GM23338 (cell line): ENCODE data around the gene EXTL1. TPM values are rescaled to one million over a fixed set of nuclear protein-coding genes. Genes with fewer than 3 reads are reported as not detected.

ENCODE experiments used
- ATAC-seq: fragments of 200-7000 bp; cut with Tn5 transposase; 3 replicates; pipeline ENCODE4 v1.9.1; 2020
- DNase-seq: peaks from one replicate; pipeline ENCODE4 v3.0.0-alpha.2; 2015; ENCODE audit warnings: low spot score
- H2AFZ ChIP-seq: fragments of 200-600 bp; sonication (generic); 2 replicates; pipeline ENCODE4 v1.8.0; 2016; ENCODE audit warnings: antibody characterized with exemption, mild to moderate bottlenecking, moderate library complexity
- H3F3A ChIP-seq: fragments of 200-600 bp; sonication (generic); replicated peaks from 2 replicates; pipeline ENCODE4 v1.8.0; 2017; ENCODE audit warnings: antibody characterized with exemption, mixed run types, low read depth
- H3K27ac ChIP-seq: fragments of 200-600 bp; sonication (generic); 2 replicates; pipeline ENCODE4 v1.6.1; 2016; ENCODE audit warnings: low read depth
- H3K27me3 ChIP-seq: fragments of 200-600 bp; sonication (generic); 2 replicates; pipeline ENCODE4 v1.8.0; 2016; ENCODE audit warnings: mild to moderate bottlenecking, mixed run types, moderate library complexity; ENCODE audit not compliant: insufficient read depth
- H3K36me3 ChIP-seq: fragments of 200-600 bp; sonication (generic); 2 replicates; pipeline ENCODE4 v1.8.0; 2016; ENCODE audit warnings: mild to moderate bottlenecking; ENCODE audit not compliant: insufficient read depth
- H3K4me1 ChIP-seq: fragments of 200-600 bp; sonication (generic); 2 replicates; pipeline ENCODE4 v1.8.0; 2016; ENCODE audit warnings: mild to moderate bottlenecking, moderate library complexity; ENCODE audit not compliant: insufficient read depth
- H3K4me2 ChIP-seq: fragments of 200-600 bp; sonication (generic); 2 replicates; pipeline ENCODE4 v1.7.1; 2017; ENCODE audit warnings: mixed run types
- H3K4me3 ChIP-seq: fragments of 200-600 bp; sonication (generic); 2 replicates; pipeline ENCODE4 v1.6.1; 2016; ENCODE audit warnings: mixed run types
- H3K79me2 ChIP-seq: fragments of 200-600 bp; sonication (generic); replicated peaks from 2 replicates; pipeline ENCODE4 v1.8.0; 2017; ENCODE audit warnings: mild to moderate bottlenecking; ENCODE audit not compliant: insufficient read depth
- H3K9me2 ChIP-seq: fragments of 200-600 bp; sonication (generic); 2 replicates; pipeline ENCODE4 v1.8.0; 2017; ENCODE audit not compliant: insufficient read depth
- H4K20me1 ChIP-seq: fragments of 200-600 bp; sonication (generic); replicated peaks from 2 replicates; pipeline ENCODE4 v1.8.0; 2017; ENCODE audit warnings: mild to moderate bottlenecking; ENCODE audit not compliant: insufficient read depth
- H3K27ac Mint-ChIP-seq: 2 replicates; pipeline ENCODE4 v1.8.0; 2020; ENCODE audit warnings: inconsistent platforms, mild to moderate bottlenecking, moderate library complexity, mixed read lengths
- H3K27me3 Mint-ChIP-seq: 3 replicates; pipeline ENCODE4 v1.8.0; 2022; ENCODE audit warnings: low read depth, mild to moderate bottlenecking, moderate library complexity, mixed read lengths, inconsistent platforms; ENCODE audit not compliant: insufficient read depth, poor library complexity
- H3K36me3 Mint-ChIP-seq: 3 replicates; pipeline ENCODE4 v1.8.0; 2021; ENCODE audit warnings: low read depth, mild to moderate bottlenecking, inconsistent platforms, moderate library complexity, mixed read lengths
- H3K4me1 Mint-ChIP-seq: 3 replicates; pipeline ENCODE4 v1.8.0; 2020; ENCODE audit warnings: mild to moderate bottlenecking, inconsistent platforms, mixed read lengths
- H3K4me3 Mint-ChIP-seq: 3 replicates; pipeline ENCODE4 v1.8.0; 2021; ENCODE audit warnings: moderate library complexity, mild to moderate bottlenecking, inconsistent platforms, mixed read lengths
- H3K9me3 Mint-ChIP-seq: 3 replicates; pipeline ENCODE4 v1.8.0; 2020; ENCODE audit warnings: moderate library complexity, mild to moderate bottlenecking, inconsistent platforms, mixed read lengths
- EZH2 ChIP-seq: fragments of 200-600 bp; sonication (generic); IDR thresholded peaks from one replicate; pipeline ENCODE4 v1.8.0; 2017; ENCODE audit warnings: antibody characterized with exemption, mild to moderate bottlenecking, low read depth; ENCODE audit not compliant: unreplicated experiment
- EZH2phosphoT487 ChIP-seq: fragments of 200-600 bp; sonication (generic); IDR thresholded peaks from one replicate; pipeline ENCODE4 v1.8.1; 2018; ENCODE audit warnings: antibody characterized with exemption; ENCODE audit not compliant: unreplicated experiment
- NANOG ChIP-seq: IDR thresholded peaks from 2 replicates; pipeline ENCODE4 v1.6.1; 2016; ENCODE audit warnings: antibody characterized with exemption, borderline replicate concordance
- POLR2AphosphoS5 ChIP-seq: IDR thresholded peaks from 2 replicates; pipeline ENCODE4 v1.6.1; 2016; ENCODE audit warnings: antibody characterized with exemption, low read depth
- STAT1 ChIP-seq: IDR thresholded peaks from one replicate; pipeline ENCODE4 v1.6.1; 2016; ENCODE audit warnings: antibody characterized with exemption; ENCODE audit not compliant: unreplicated experiment
- polyA plus RNA-seq: library from polyadenylated mRNA; unstranded; fragments of >200 nt; fragmentation: Nextera tagmentation; extraction: Ambion mirVana; gene quantifications from 2 replicates; pipeline ENCODE4 v1.2.1, GENCODE V29; 2016
- total RNA-seq: library from RNA; depleted of rRNA; stranded (reverse); fragments of >200 nt; shearing (Covaris generic); gene quantifications from 2 replicates; pipeline ENCODE4 v1.2.3, GENCODE V29; 2014
- TF ChIP-seq, protein P1 (sequence below): fragments of 250-450 bp; sonication (Bioruptor Pico); IDR thresholded peaks from 2 replicates; pipeline ENCODE4 v1.5.0; 2020; ENCODE audit warnings: mild to moderate bottlenecking, moderate library complexity
- TF ChIP-seq, protein P2 (sequence below): IDR thresholded peaks from 2 replicates; pipeline ENCODE4 v1.6.1; 2016; ENCODE audit warnings: antibody characterized with exemption

EXTL1 gene
- total and polyA plus RNA-seq, 2 experiments from 2014 or later: 0.37 to 1.2 TPM

- H3K27me3 Mint-ChIP-seq: peaks cover 13% of the 10 kb centered on the region
- H3K36me3 ChIP-seq: no peaks in the 10 kb centered on the region
- no peaks in the 10 kb centered on the region for H3K36me3 Mint-ChIP-seq
- TF ChIP-seq, protein P1, sequence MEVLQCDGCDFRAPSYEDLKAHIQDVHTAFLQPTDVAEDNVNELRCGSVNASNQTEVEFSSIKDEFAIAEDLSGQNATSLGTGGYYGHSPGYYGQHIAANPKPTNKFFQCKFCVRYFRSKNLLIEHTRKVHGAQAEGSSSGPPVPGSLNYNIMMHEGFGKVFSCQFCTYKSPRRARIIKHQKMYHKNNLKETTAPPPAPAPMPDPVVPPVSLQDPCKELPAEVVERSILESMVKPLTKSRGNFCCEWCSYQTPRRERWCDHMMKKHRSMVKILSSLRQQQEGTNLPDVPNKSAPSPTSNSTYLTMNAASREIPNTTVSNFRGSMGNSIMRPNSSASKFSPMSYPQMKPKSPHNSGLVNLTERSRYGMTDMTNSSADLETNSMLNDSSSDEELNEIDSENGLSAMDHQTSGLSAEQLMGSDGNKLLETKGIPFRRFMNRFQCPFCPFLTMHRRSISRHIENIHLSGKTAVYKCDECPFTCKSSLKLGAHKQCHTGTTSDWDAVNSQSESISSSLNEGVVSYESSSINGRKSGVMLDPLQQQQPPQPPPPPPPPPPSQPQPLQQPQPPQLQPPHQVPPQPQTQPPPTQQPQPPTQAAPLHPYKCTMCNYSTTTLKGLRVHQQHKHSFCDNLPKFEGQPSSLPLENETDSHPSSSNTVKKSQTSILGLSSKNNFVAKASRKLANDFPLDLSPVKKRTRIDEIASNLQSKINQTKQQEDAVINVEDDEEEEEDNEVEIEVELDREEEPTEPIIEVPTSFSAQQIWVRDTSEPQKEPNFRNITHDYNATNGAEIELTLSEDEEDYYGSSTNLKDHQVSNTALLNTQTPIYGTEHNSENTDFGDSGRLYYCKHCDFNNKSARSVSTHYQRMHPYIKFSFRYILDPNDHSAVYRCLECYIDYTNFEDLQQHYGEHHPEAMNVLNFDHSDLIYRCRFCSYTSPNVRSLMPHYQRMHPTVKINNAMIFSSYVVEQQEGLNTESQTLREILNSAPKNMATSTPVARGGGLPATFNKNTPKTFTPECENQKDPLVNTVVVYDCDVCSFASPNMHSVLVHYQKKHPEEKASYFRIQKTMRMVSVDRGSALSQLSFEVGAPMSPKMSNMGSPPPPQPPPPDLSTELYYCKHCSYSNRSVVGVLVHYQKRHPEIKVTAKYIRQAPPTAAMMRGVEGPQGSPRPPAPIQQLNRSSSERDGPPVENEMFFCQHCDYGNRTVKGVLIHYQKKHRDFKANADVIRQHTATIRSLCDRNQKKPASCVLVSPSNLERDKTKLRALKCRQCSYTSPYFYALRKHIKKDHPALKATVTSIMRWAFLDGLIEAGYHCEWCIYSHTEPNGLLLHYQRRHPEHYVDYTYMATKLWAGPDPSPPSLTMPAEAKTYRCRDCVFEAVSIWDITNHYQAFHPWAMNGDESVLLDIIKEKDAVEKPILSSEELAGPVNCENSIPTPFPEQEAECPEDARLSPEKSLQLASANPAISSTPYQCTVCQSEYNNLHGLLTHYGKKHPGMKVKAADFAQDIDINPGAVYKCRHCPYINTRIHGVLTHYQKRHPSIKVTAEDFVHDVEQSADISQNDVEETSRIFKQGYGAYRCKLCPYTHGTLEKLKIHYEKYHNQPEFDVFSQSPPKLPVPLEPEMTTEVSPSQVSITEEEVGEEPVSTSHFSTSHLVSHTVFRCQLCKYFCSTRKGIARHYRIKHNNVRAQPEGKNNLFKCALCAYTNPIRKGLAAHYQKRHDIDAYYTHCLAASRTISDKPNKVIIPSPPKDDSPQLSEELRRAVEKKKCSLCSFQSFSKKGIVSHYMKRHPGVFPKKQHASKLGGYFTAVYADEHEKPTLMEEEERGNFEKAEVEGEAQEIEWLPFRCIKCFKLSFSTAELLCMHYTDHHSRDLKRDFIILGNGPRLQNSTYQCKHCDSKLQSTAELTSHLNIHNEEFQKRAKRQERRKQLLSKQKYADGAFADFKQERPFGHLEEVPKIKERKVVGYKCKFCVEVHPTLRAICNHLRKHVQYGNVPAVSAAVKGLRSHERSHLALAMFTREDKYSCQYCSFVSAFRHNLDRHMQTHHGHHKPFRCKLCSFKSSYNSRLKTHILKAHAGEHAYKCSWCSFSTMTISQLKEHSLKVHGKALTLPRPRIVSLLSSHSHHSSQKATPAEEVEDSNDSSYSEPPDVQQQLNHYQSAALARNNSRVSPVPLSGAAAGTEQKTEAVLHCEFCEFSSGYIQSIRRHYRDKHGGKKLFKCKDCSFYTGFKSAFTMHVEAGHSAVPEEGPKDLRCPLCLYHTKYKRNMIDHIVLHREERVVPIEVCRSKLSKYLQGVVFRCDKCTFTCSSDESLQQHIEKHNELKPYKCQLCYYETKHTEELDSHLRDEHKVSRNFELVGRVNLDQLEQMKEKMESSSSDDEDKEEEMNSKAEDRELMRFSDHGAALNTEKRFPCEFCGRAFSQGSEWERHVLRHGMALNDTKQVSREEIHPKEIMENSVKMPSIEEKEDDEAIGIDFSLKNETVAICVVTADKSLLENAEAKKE: no peak
- TF ChIP-seq, protein P2, sequence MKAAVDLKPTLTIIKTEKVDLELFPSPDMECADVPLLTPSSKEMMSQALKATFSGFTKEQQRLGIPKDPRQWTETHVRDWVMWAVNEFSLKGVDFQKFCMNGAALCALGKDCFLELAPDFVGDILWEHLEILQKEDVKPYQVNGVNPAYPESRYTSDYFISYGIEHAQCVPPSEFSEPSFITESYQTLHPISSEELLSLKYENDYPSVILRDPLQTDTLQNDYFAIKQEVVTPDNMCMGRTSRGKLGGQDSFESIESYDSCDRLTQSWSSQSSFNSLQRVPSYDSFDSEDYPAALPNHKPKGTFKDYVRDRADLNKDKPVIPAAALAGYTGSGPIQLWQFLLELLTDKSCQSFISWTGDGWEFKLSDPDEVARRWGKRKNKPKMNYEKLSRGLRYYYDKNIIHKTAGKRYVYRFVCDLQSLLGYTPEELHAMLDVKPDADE: no peak
- TF ChIP-seq NANOG: no peak
- no peak for TF ChIP-seq EZH2phosphoT487
- TF ChIP-seq STAT1: no peak
- no peak for TF ChIP-seq EZH2
- no peak for TF ChIP-seq POLR2AphosphoS5
- no peaks in the 10 kb centered on the region for H3K79me2 ChIP-seq
- H3K4me2 ChIP-seq: no peak overlapping the region
- no peaks in the 10 kb centered on the region for H3K9me3 Mint-ChIP-seq
- no peak overlapping the region for H3K4me3 ChIP-seq
- no peaks in the 10 kb centered on the region for H3K4me1 ChIP-seq
- DNase-seq: no peak
- no peak overlapping the region for H2AFZ ChIP-seq
- no peak overlapping the region for H3K27ac ChIP-seq
- ATAC-seq: peak; percentile 56
- H3F3A ChIP-seq: no peaks in the 10 kb centered on the region
- H4K20me1 ChIP-seq: no peaks in the 10 kb centered on the region
- no peak overlapping the region for H3K27ac Mint-ChIP-seq
- H3K9me2 ChIP-seq: no peaks in the 10 kb centered on the region
- H3K4me3 Mint-ChIP-seq: no peak overlapping the region
- peaks cover 6% of the 10 kb centered on the region for H3K4me1 Mint-ChIP-seq
- H3K27me3 ChIP-seq: no peaks in the 10 kb centered on the region
These were observed 45.3 kb downstream of the EXTL1 start for GRCh38 chr1:26066857-26067256.
